ENCODE measurements around the gene OLA1. TPM values are rescaled to one million over a fixed set of nuclear protein-coding genes. Genes with fewer than 3 reads are reported as not detected.

Gene OLA1
- total RNA-seq, 1 donor from 2014 or later = 148 TPM

- no peak for DNase-seq (ENCODE audit: low read depth)
These were observed 184.7 kb downstream of the OLA1 start for GRCh38 chr2:174063492-174064092.

GRCh38 chr2:174062934-174063333 lies 185.4 kb downstream of the OLA1 start:
- DNase-seq (ENCODE audit: low read depth) = no peak

GRCh38 chr2:174059884-174060244 lies 188.5 kb downstream of the OLA1 start:
- DNase-seq (ENCODE audit: low read depth) = no peak

GRCh38 chr2:174059178-174059883 lies 189.0 kb downstream of the OLA1 start:
- peak; percentile 67 for DNase-seq (ENCODE audit: low read depth)

- no peak for DNase-seq (ENCODE audit: low read depth)
These were observed 189.9 kb downstream of the OLA1 start for GRCh38 chr2:174058456-174058855.

DNA sequence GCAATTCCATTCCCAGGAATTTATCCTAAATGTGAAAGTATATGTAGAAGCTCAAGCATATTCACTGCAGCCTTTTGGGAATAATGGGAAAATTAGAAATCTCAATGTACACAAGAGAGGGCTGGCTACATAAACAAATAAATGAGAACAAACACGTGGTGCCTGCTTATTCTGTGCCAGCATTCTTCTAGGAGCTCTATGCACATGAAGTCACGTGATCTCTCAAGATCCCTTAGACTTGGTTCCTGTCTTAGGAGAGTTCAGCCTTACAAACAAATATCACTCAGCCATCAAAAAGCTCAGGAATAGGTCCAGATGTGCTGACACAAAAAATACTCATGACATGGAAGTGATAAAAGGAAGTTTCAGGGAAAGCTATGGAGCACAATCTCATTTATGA lies 190.3 kb downstream of the OLA1 start:
- DNase-seq (ENCODE audit: low read depth) = no peak

DNA sequence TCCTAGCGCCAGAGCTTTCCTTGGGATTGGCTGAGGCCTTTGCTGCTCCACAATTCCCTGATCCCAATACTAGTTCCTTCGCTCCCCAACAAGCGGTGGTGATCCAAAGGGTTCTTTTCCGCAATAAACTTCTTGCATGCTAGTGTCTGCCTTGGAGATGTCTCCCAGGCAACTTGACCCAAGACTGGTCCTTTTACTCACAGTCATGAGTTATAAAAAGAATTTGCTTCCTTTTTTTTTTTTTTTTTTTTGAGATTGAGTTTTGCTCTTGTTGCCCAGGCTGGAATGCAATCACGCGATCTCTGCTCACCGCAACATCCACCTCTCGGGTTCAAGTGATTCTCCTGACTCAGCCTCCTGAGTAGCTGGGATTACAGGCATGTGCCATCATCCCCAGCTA lies 193.4 kb downstream of the OLA1 start:
- no peak for DNase-seq (ENCODE audit: low read depth)

- no peak for DNase-seq (ENCODE audit: low read depth)
These were observed 194.8 kb downstream of the OLA1 start for GRCh38 chr2:174053355-174054151.

- no peak for DNase-seq (ENCODE audit: low read depth)
These were observed 195.8 kb downstream of the OLA1 start for GRCh38 chr2:174052584-174052976.

- no peak for DNase-seq (ENCODE audit: low read depth)
These were observed 196.4 kb downstream of the OLA1 start for GRCh38 chr2:174051741-174052583.

GRCh38 chr2:174051068-174051467 lies 197.3 kb downstream of the OLA1 start:
- DNase-seq (ENCODE audit: low read depth) = no peak

DNA sequence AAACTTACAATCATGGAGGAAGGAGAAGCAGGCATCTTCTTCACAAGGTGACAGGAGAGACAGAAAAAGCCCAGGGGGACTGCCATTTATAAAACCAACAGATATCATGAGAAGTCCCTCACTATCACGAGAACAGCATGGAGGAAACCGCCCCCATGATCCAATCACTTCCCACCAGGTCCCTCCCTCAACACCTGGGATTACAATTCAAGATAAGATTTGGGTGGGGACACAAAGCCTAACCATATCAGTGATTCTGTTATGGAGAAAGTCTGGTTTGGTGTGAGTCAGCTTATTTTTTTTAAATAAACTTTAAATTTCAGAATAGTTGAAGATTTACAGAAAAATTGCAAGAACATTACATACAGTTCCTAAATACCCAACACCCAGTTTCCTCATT lies 198.4 kb downstream of the OLA1 start:
- DNase-seq (ENCODE audit: low read depth) = no peak

DNA sequence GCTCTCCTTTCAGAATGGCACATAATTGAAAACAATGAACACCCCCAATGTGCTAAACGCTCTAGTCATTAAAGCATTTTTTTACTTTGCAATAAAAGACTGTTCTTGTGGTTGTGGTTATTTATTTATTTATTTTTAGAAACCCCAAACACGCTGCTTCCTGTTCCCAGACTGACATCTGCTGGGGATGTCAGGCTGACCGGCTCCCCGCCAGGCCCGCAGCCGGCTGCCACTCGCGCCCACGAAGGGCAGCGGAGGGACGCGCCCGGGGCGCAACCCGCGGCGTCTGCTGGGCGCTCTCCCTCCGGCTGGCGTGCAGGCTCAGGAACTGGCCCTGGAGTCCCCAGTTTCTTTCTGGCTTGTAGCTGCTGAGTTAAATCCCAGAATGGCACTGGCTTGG lies 200.1 kb downstream of the OLA1 start:
- no peak for DNase-seq (ENCODE audit: low read depth)

DNA sequence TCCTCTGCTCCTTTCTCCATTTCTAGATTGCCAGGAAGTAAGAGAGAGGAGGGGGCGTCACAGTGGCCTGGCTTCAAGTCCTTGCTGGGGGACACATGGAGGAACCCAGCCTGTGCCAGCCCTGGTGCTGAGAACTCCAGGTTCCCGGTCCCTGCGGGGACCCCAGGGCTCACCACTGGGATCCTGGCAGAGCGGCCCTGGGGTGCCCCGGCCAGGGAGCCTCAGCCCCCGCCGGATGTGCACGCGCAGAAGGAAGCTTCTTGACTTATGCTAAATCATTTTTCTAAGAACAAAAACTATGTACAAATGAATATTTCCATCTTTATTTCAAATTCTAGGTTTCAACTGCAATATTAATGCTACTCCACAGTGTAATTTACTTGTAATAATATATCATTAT lies 200.6 kb downstream of the OLA1 start:
- DNase-seq (ENCODE audit: low read depth) = no peak

GRCh38 chr2:174046172-174046571 lies 202.2 kb downstream of the OLA1 start:
- no peak for DNase-seq (ENCODE audit: low read depth)

DNA sequence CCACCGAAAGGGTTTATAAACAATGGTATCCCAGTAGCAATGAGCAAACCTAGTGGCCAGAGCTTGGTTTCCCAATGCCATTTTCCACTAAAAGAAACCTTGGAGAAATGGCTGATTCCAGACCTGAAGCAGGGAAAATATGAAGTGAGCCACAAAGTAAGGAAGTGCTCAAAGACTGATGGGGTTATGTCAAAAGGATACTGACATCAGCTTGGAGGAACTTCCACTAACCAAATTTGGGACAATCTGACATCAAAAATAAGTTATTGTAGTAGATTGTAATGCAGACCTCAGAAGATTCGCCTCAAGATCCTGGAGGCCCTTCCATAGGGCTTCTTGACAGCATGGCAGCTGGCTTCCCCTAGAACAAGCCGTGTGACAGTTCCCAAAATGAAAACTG lies 203.8 kb downstream of the OLA1 start:
- DNase-seq (ENCODE audit: low read depth) = no peak

DNA sequence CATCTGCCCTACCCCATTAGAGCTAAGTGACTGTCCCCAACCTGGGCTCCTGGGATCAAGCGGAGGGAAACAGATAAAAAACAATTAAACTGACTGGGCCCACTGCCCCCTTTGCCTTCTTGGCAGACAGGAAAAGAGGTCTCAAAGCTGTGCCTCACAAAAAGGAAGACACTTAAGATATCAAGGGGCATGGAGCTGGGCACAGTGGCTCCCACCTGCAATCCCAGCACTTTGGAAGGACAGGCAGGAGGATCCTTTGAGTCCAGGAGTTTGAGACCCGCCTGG lies 208.0 kb downstream of the OLA1 start:
- DNase-seq (ENCODE audit: low read depth) = no peak

- DNase-seq (ENCODE audit: low read depth) = peak; percentile 97
These were observed 208.5 kb downstream of the OLA1 start for GRCh38 chr2:174039551-174040416.

DNA sequence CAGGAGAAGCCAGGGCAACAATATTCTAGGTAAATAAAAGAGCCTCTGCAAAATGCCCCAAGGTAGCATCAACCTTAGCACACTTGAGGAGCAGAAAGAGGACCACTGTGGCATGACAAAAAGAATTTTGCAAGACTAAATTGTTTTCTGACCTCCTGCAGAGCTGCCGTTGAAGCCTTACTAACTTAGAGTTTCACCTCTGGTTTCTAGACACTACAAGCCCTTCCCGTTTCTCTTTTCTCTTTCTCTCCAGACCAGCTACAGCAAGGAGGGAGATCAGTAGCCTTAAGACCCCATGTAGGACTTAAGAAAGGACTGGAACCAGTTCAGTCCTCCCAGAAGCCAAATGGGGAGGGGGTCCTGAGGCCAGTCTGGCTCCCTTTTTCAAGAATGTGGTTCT lies 209.9 kb downstream of the OLA1 start:
- DNase-seq (ENCODE audit: low read depth) = no peak

DNA sequence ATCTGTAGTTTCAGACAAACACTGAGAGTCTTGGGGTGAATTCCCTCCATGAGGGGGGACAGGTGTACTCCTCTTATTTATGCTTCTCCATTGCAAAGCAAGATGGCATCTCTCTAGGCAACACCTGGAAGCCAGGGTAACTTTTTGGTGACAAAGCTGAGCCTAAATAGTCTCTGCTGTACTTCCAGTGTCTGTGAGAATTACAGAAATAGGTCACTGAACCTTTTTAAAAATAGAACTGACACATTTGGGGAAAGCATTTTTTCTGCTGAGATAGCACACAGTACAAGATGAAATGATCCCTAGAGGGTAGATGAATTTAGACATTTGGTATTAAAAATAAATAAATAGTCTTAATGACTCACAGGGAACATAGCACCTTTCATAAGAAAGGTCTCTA lies 211.5 kb downstream of the OLA1 start:
- no peak for DNase-seq (ENCODE audit: low read depth)

DNA sequence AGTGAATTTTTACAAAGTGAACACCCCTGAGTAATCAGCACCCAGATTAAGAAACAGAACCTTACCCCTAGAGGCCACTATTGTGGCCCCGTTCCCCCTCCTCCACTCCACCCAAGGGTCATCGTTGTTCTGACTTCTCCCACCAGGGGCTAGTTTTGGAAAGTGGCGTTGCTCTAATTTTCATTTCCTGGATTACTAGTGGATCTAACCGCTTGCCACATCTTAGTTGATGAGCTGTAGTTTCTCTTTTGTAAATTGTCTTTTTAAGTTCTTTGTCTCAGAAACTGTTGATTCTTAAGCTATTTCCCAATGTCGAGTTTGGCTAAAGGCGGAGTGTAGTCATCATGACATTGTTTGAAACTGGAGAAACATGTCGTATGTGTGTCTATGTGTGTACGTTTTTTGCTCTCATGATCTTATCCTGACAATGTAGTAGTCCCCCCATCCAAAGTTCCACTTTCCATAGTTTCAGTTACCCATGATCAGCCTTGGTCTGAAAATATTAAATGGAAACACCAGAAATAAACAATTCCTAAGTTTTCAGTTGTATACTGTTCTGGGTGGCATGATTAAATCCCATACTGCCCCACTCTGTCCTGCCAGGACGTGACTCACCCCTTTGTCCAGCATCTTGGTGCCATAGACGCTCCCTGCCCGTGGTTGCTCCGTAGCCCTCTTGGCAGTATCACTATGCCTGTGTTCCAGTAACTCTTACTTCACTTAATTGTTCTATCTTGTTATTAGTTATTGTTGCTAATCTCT lies 212.2 kb downstream of the OLA1 start:
- no peak for DNase-seq (ENCODE audit: low read depth)

Data from renal cortical epithelial cell (primary cell).